NCI-H2029 (cell line): Measurements from ENCODE around the gene DLG4.

ENCODE experiments used
- DNase-seq: peaks from one replicate; lab custom pipeline; 2025; lab: John Stamatoyannopoulos, UW

Gene DLG4

GRCh38 chr17:7229504-7229903 lies 9.9 kb upstream of the DLG4 start:
- no peak for DNase-seq

DNA sequence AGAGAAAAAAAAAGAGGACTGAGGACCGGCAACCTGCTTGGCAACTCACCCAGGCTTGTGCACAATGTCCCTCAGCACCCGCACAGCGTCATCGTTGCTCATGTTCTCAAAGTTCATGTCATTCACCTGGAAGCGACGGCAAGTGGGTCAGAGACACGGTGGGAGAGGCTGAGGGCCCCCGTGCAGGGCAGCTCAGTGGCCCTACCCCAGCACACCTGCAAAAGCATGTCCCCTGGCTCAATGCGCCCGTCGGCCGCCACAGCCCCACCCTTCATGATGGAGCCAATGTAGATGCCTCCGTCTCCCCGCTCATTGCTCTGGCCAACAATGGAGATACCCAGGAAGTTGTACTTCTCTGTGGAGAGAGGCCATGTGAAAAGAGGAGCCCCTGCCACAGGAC lies 9.3 kb upstream of the DLG4 start:
- no peak for DNase-seq

- no peak for DNase-seq
Observed at GRCh38 chr17:7226721-7227710, 7.4 kb upstream of the DLG4 start.

DNA sequence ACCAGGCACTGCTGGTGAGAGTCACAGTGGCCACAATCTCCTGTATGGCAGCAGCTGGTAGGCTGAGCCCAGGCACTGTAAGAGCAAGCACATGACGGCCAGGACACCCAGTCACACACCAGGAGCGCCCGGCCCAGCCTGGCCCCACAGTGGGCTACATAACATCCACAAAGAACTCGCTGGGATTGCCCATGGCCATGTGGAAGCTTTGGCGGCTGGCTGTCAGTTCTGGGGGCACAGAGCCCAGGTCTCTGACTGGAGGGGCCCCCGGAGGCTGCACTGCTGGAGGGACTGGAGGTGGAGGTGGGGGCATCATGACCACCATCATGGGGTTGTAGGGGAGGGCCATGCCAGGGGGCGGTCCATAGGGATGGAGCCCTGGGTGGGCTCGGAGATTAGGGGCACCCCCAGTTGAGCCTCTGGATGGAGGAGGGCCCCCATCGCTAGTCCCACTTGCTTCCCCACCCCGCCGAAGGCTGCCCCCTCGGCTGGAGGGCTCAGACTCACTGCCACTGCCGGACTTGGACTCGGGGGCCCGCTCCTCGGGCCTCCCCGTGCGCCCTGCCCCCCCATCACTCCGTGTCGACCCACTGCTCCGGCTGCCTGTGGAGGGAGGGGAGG lies 6.2 kb upstream of the DLG4 start:
- no peak for DNase-seq

DNA sequence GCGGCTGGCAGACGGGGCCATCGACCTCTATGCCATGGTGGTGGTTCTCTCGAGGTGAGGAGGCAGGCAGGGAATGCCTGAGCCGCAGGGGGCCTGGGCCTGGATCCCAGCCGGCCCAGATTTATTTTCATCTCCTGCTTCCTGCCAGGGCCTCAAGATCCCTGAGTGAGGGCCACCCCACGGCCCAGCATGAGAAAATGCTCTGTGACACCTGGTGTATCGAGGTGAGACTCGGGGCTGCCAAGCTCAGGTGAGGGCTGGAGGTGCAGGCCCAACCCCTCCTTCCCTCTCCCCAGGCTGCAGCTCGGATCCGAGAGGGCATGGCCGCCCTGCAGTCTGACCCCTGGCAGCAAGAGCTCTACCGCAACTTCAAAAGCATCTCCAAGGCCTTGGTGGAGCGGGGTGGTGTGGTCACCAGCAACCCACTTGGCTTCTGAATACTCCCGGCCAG lies 5.0 kb upstream of the DLG4 start:
- no peak for DNase-seq

DNA sequence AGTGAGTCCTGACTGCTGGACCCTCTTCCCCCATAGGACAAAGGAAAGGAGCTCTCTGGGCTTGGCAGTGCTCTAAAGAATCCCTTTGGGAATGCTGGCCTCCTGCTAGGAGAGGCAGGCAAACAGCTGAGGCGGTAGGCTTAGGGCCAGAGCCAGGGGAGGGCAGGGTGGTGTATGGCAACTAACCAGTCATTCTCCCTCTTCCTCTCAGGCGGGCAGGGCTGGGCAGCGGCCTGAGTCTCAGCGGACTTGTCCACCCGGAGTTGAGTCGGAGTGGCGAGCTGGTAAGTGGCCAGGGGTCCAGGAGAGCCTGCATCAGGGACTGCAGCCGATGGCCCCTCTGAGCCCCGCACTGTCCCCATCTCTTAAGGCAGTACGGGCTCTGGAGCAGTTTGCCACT lies 4.5 kb upstream of the DLG4 start:
- no peak for DNase-seq

DNA sequence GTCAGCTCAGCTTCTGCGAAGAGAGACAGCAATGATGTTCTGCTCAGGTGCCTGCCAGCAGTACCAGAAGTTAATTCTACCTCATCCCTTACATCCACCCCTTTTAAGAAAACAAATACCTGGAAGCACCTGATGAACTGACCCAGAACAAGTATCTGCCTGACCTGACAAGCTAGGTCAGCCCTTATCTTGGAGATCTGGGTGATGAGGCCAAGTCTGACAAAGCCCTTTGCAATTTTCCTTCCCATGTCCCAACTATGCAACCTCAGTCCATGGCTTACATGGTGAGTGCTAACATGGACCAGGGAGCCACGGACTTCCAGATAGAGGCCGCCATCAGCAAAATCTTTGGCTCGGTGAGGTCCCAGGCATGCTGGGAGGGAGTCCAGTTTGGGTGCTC lies 3.7 kb upstream of the DLG4 start:
- DNase-seq = no peak

GRCh38 chr17:7222972-7223292 lies 3.3 kb upstream of the DLG4 start:
- DNase-seq = no peak

DNA sequence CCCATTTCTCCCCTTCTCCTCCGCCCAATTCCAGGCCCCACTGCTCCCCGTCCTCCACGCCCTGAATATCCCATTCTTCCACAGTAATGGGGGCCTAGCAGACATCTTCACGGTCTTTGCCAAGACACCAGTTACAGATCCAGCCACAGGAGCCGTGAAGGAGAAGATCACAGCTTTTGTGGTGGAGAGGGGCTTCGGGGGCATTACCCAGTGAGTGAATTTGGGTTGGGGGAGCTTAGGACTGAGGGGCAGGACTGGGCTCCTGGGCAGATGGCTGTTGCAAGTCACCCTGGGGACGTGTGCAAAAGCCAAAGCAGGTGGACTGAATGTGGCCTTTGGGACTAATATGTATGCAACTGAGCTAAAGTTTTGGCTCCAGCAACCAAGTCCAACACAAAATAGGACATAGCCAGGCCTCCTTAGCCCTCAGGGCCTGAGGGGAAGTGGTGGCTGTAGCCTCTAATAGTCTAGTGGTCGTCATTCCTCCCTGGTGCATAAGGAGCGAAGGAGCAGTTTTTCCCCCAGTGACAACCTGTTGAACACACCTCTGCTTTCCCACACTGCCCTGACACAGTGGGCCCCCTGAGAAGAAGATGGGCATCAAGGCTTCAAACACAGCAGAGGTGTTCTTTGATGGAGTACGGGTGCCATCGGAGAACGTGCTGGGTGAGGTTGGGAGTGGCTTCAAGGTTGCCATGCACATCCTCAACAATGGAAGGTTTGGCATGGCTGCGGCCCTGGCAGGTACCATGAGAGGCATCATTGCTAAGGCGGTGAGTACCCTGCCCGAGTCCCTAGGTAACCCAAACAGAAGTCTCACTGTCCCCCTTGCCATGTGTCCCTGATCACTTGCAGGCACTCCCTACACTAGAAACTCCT lies 2.7 kb upstream of the DLG4 start:
- DNase-seq = no peak

GRCh38 chr17:7221278-7222092 lies 1.8 kb upstream of the DLG4 start:
- no peak for DNase-seq

GRCh38 chr17:7220593-7221277 lies 1.1 kb upstream of the DLG4 start:
- DNase-seq = peak; percentile 15

- DNase-seq = no peak
Observed at GRCh38 chr17:7219229-7219811, 316 bp downstream of the DLG4 start.

DNA sequence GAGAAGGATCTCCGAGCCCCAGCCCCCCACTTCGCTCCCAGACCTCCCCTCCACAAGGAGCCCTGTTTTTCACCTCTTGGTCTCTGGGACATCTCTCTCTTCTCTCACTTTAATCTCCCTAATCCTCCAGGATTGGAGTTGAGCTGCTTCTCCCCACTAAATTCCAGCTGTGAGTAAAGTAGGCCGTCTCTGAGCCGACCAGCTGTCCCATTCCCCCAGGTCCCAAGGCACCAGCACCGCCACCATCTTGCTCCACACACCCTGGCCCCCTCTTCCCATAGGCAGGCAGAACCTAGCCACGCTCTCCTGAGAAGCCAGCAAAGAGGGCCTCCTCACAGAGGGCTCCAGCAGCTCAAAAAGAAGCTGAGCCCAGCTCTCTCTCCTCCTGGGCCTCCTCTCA lies 878 bp downstream of the DLG4 start:
- no peak for DNase-seq

GRCh38 chr17:7218166-7218565 lies 1.5 kb downstream of the DLG4 start:
- no peak for DNase-seq

GRCh38 chr17:7217113-7217987 lies 2.3 kb downstream of the DLG4 start:
- peak; percentile 25 for DNase-seq

- DNase-seq = no peak
Observed at GRCh38 chr17:7216242-7217112, 3.2 kb downstream of the DLG4 start.

DNA sequence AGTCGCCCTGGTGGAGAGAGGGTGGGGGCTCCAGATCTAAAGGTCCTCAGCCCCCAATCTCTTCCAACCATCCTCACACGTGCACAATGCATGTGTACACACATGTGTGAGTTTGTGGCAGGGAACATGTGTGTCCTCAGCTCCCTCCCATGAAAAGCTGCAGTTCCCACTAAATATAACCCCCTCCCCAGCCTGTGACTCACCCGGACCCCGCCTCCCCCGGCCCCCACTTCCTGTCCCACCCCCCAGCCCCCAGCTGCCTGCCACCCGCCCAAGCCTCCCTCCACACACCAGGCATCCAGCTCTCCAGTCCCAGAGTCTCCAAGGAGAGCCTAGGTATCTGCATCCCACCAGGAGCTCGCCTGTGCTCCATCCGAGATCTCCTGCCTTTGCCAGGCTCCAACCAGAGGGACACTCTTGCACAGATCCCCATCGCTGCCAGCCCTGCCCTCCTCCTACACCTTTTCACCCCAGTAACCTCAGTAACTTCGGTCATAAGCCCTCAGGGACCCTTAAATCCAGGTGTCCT lies 3.9 kb downstream of the DLG4 start:
- no peak for DNase-seq

- peak; percentile 34 for DNase-seq
Observed at GRCh38 chr17:7215136-7215638, 4.4 kb downstream of the DLG4 start.
